Hepatocyte (in vitro differentiated cells): ENCODE data around the gene IRF4.

Experiments
- EZH2 ChIP-seq: fragments of 200-600 bp; sonication (generic); IDR thresholded peaks from 2 replicates; pipeline ENCODE4 v1.6.1; 2016; ENCODE audit warnings: antibody characterized with exemption, mild to moderate bottlenecking, borderline replicate concordance
- TF ChIP-seq, protein P1 (sequence below): fragments of 200-600 bp; sonication (generic); IDR thresholded peaks from 2 replicates; pipeline ENCODE4 v1.5.1; 2016; ENCODE audit warnings: antibody characterized with exemption, mild to moderate bottlenecking; ENCODE audit not compliant: poor library complexity

GRCh38 chr6:362924-363249 lies 28.7 kb upstream of the IRF4 start:
- TF ChIP-seq, protein P1, sequence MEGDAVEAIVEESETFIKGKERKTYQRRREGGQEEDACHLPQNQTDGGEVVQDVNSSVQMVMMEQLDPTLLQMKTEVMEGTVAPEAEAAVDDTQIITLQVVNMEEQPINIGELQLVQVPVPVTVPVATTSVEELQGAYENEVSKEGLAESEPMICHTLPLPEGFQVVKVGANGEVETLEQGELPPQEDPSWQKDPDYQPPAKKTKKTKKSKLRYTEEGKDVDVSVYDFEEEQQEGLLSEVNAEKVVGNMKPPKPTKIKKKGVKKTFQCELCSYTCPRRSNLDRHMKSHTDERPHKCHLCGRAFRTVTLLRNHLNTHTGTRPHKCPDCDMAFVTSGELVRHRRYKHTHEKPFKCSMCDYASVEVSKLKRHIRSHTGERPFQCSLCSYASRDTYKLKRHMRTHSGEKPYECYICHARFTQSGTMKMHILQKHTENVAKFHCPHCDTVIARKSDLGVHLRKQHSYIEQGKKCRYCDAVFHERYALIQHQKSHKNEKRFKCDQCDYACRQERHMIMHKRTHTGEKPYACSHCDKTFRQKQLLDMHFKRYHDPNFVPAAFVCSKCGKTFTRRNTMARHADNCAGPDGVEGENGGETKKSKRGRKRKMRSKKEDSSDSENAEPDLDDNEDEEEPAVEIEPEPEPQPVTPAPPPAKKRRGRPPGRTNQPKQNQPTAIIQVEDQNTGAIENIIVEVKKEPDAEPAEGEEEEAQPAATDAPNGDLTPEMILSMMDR, result no peak
- TF ChIP-seq EZH2, result no peak
